ENCODE measurements around the gene TOM1. TPM values are rescaled to one million over a fixed set of nuclear protein-coding genes. Genes with fewer than 3 reads are reported as not detected.

Gene TOM1
- total RNA-seq, 2 experiments from 2014 or later: 22.7 to 30.6 TPM

GRCh38 chr22:35335468-35335867 lies 35.8 kb downstream of the TOM1 start:
- H3K79me2 ChIP-seq (ENCODE audit: insufficient read depth, low read depth, low read length): no peaks in the 10 kb centered on the region
- H3K9me3 ChIP-seq (ENCODE audit: low read length): no peaks in the 10 kb centered on the region
- H3K36me3 ChIP-seq (ENCODE audit: insufficient read depth, low read length): peaks cover 12% of the 10 kb centered on the region; the same call in 1 of the 2 replicates
- no peak overlapping the region for H3K4me2 ChIP-seq (ENCODE audit: low read length)
- H2AFZ ChIP-seq (ENCODE audit: low read length): no peak overlapping the region
- peaks cover 9% of the 10 kb centered on the region for H3K4me1 ChIP-seq (ENCODE audit: insufficient read depth, low read length, poor library complexity, severe bottlenecking)
- BruUV-seq (replicated peaks): no TSS peak
- ChIA-PET POLR2A (no interaction called here), CTCF (ENCODE audit: unreplicated experiment) (no interaction called here)
- H3K27ac ChIP-seq (ENCODE audit: low read depth, low read length, poor library complexity, severe bottlenecking): no peak overlapping the region
- TF ChIP-seq EZH2phosphoT487 (IDR thresholded peaks at IDR 0.05; ENCODE audit: borderline replicate concordance, low read depth, low read length) (no peak), CTCF (conservative IDR thresholded peaks at IDR 0.05; ENCODE audit: low read length) (no peak)
- intact Hi-C loops (cut with micrococcal nuclease; ENCODE audit: unreplicated experiment): no loop called here
- no peak for DNase-seq (ENCODE audit: low spot score)
- no peaks in the 10 kb centered on the region for H4K20me1 ChIP-seq (ENCODE audit: insufficient read depth, low read length)
- no peaks in the 10 kb centered on the region for H3K9me2 ChIP-seq (ENCODE audit: insufficient read depth, low read length)
- H3K4me3 ChIP-seq (ENCODE audit: low read depth, low read length, poor library complexity, severe bottlenecking): no peak overlapping the region

GRCh38 chr22:35335936-35336781 lies 36.5 kb downstream of the TOM1 start:
- ChIA-PET POLR2A (no interaction called here), CTCF (ENCODE audit: unreplicated experiment) (interaction anchor here (0.6 kb wide), 1 partner anchor 416 kb away, joined by 4 read pairs; no protein-coding TSS in a partner anchor)
- no peaks in the 10 kb centered on the region for H3K9me2 ChIP-seq (ENCODE audit: insufficient read depth, low read length)
- no peak overlapping the region for H2AFZ ChIP-seq (ENCODE audit: low read length)
- no peak overlapping the region for H3K27ac ChIP-seq (ENCODE audit: low read depth, low read length, poor library complexity, severe bottlenecking)
- BruUV-seq (replicated peaks): no TSS peak
- H3K4me1 ChIP-seq (ENCODE audit: insufficient read depth, low read length, poor library complexity, severe bottlenecking): peaks cover 11% of the 10 kb centered on the region
- H3K4me3 ChIP-seq (ENCODE audit: low read depth, low read length, poor library complexity, severe bottlenecking): no peak overlapping the region
- intact Hi-C loops (cut with micrococcal nuclease; ENCODE audit: unreplicated experiment): no loop called here
- no peaks in the 10 kb centered on the region for H4K20me1 ChIP-seq (ENCODE audit: insufficient read depth, low read length)
- TF ChIP-seq CTCF (conservative IDR thresholded peaks at IDR 0.05; ENCODE audit: low read length) (no peak), EZH2phosphoT487 (IDR thresholded peaks at IDR 0.05; ENCODE audit: borderline replicate concordance, low read depth, low read length) (no peak)
- H3K36me3 ChIP-seq (ENCODE audit: insufficient read depth, low read length): peaks cover 19% of the 10 kb centered on the region; the same call in 1 of the 2 replicates
- no peaks in the 10 kb centered on the region for H3K9me3 ChIP-seq (ENCODE audit: low read length)
- no peak overlapping the region for H3K4me2 ChIP-seq (ENCODE audit: low read length)
- H3K79me2 ChIP-seq (ENCODE audit: insufficient read depth, low read depth, low read length): no peaks in the 10 kb centered on the region
- DNase-seq (ENCODE audit: low spot score): no peak

- intact Hi-C loops (cut with micrococcal nuclease; ENCODE audit: unreplicated experiment): no loop called here
- H3K36me3 ChIP-seq (ENCODE audit: insufficient read depth, low read length): peaks cover 16% of the 10 kb centered on the region
- no peaks in the 10 kb centered on the region for H4K20me1 ChIP-seq (ENCODE audit: insufficient read depth, low read length)
- H3K9me2 ChIP-seq (ENCODE audit: insufficient read depth, low read length): no peaks in the 10 kb centered on the region
- H3K4me1 ChIP-seq (ENCODE audit: insufficient read depth, low read length, poor library complexity, severe bottlenecking): peaks cover 24% of the 10 kb centered on the region
- no peaks in the 10 kb centered on the region for H3K79me2 ChIP-seq (ENCODE audit: insufficient read depth, low read depth, low read length)
- TF ChIP-seq CTCF (conservative IDR thresholded peaks at IDR 0.05; ENCODE audit: low read length): peak; percentile 64
- no peak for TF ChIP-seq EZH2phosphoT487 (IDR thresholded peaks at IDR 0.05; ENCODE audit: borderline replicate concordance, low read depth, low read length)
- no peak overlapping the region for H3K4me3 ChIP-seq (ENCODE audit: low read depth, low read length, poor library complexity, severe bottlenecking)
- no TSS peak for BruUV-seq (replicated peaks)
- CTCF ChIA-PET (ENCODE audit: unreplicated experiment): no interaction called here
- POLR2A ChIA-PET: interaction anchor here (0.6 kb wide), 1 partner anchor 212 kb away, joined by 10 read pairs; no protein-coding TSS in a partner anchor
- H3K27ac ChIP-seq (ENCODE audit: low read depth, low read length, poor library complexity, severe bottlenecking): no peak overlapping the region
- no peak overlapping the region for H3K4me2 ChIP-seq (ENCODE audit: low read length)
- H2AFZ ChIP-seq (ENCODE audit: low read length): no peak overlapping the region
- no peak for DNase-seq (ENCODE audit: low spot score)
- 0 out of 2 replicates have a peak, but pooled peaks cover under 1% of the 10 kb centered on the region for H3K9me3 ChIP-seq (ENCODE audit: low read length)
Measured at GRCh38 chr22:35337932-35338331, 38.2 kb downstream of the TOM1 start.

Data from OCI-LY7 (cell line).